ENCODE measurements around the gene GALE. TPM values are rescaled to one million over a fixed set of nuclear protein-coding genes. Genes with fewer than 3 reads are reported as not detected.

GALE gene
- total RNA-seq, 1 donor from 2014 or later: 49.9 TPM

DNA sequence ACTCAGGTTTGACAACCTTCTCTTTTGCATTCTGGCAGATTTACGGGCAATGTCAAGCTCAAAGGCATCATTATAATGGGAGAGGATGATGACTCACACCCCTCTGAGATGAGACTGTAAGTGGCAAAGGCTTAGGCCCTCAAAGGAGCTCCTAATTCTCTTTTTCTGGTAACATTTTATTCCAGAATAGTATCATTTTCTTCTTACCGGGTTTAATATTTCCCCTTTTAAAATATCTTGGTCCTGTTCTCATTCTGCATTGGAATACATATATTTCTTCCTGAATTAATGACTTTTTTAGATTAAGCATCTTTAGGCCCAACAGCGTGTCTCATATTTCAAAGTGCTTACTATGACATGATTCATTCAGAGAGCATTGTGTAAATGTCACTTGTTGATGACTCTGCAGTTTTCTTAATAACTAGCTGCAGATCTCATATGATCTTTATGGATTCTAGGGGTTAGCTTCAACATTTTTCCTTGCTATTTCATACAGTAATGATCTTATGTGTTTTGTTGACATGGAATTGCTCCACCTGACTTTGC is 20.7 kb downstream of the GALE start:
- Mint-ChIP-seq H3K4me3 (ENCODE audit: low read depth) (peak overlapping the region; percentile 91), H3K36me3 (ENCODE audit: insufficient read depth) (peaks cover 7% of the 10 kb centered on the region), H3K4me1 (ENCODE audit: low read depth) (peaks cover 18% of the 10 kb centered on the region), H3K27ac (peak overlapping the region; percentile 42), H3K9me3 (ENCODE audit: low read depth) (no peaks in the 10 kb centered on the region), H3K27me3 (no peaks in the 10 kb centered on the region)
- TF ChIP-seq CTCF (IDR thresholded peaks at IDR 0.05; ENCODE audit: unreplicated experiment): no peak
- no peak for DNase-seq (ENCODE audit: low spot score, unreplicated experiment)

- Mint-ChIP-seq H3K27ac (peak within 1 kb of the TSS; percentile 97), H3K27me3 (no peaks in the 10 kb centered on the region), H3K4me3 (ENCODE audit: low read depth) (peak within 1 kb of the TSS; percentile 91), H3K9me3 (ENCODE audit: low read depth) (no peaks in the 10 kb centered on the region), H3K36me3 (ENCODE audit: insufficient read depth) (peaks cover 5% of the 10 kb centered on the region), H3K4me1 (ENCODE audit: low read depth) (peaks cover 26% of the 10 kb centered on the region)
- peak; percentile 66 for DNase-seq (ENCODE audit: low spot score, unreplicated experiment)
- no peak for TF ChIP-seq CTCF (IDR thresholded peaks at IDR 0.05; ENCODE audit: unreplicated experiment)
These were observed 22.4 kb downstream of the GALE start, which contains the start of gene PITHD1 for GRCh38 chr1:23777979-23778814. TSS of gene PITHD1 (plus strand) at chr1:23778418. CDS start at chr1:23778516, 98 bp downstream.

DNA sequence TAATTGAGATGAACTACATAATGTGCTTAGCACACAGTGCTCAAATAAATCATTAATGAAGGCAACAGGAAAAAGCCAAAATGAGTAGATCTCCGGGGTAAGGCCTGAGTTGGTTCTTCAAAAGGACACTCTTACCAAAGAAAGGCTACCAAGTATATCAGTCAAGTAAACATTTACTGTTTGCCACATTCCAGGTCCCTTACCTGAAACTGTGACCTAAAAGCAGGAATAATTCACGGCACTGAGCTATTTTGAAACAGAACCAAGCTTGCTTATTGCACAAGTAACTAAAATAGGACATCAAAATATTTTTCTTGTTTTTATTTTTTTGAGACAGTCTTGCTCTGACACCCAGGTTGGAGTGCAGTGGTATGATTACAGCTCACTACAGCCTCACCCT is 24.3 kb downstream of the GALE start:
- H3K27ac Mint-ChIP-seq: no peak overlapping the region
- peaks cover 26% of the 10 kb centered on the region for H3K4me1 Mint-ChIP-seq (ENCODE audit: low read depth)
- no peak for DNase-seq (ENCODE audit: low spot score, unreplicated experiment)
- no peaks in the 10 kb centered on the region for H3K9me3 Mint-ChIP-seq (ENCODE audit: low read depth)
- H3K4me3 Mint-ChIP-seq (ENCODE audit: low read depth): peak overlapping the region; percentile 91
- no peaks in the 10 kb centered on the region for H3K27me3 Mint-ChIP-seq
- TF ChIP-seq CTCF (IDR thresholded peaks at IDR 0.05; ENCODE audit: unreplicated experiment): no peak
- peaks cover 3% of the 10 kb centered on the region for H3K36me3 Mint-ChIP-seq (ENCODE audit: insufficient read depth)

- no peaks in the 10 kb centered on the region for H3K36me3 Mint-ChIP-seq (ENCODE audit: insufficient read depth)
- DNase-seq (ENCODE audit: low spot score, unreplicated experiment): no peak
- H3K27ac Mint-ChIP-seq: peak overlapping the region; percentile 75
- H3K4me3 Mint-ChIP-seq (ENCODE audit: low read depth): no peak overlapping the region
- no peaks in the 10 kb centered on the region for H3K9me3 Mint-ChIP-seq (ENCODE audit: low read depth)
- H3K4me1 Mint-ChIP-seq (ENCODE audit: low read depth): peaks cover 18% of the 10 kb centered on the region
- H3K27me3 Mint-ChIP-seq: no peaks in the 10 kb centered on the region
- TF ChIP-seq CTCF (IDR thresholded peaks at IDR 0.05; ENCODE audit: unreplicated experiment): no peak
These were observed 26.2 kb downstream of the GALE start for GRCh38 chr1:23774174-23774880.

GRCh38 chr1:23772854-23773242 is 27.7 kb downstream of the GALE start:
- no peak overlapping the region for H3K27ac Mint-ChIP-seq

More at GRCh38 chr1:23772854-23773242, 27.7 kb downstream of the GALE start:
- no peak for TF ChIP-seq CTCF (IDR thresholded peaks at IDR 0.05; ENCODE audit: unreplicated experiment)
- Mint-ChIP-seq H3K27me3 (no peaks in the 10 kb centered on the region), H3K4me1 (ENCODE audit: low read depth) (peaks cover 15% of the 10 kb centered on the region), H3K9me3 (ENCODE audit: low read depth) (no peaks in the 10 kb centered on the region), H3K36me3 (ENCODE audit: insufficient read depth) (no peaks in the 10 kb centered on the region), H3K4me3 (ENCODE audit: low read depth) (no peak overlapping the region)
- DNase-seq (ENCODE audit: low spot score, unreplicated experiment): no peak
